AG09309 (cell line): ENCODE data around the gene GALNT16.

Experiments
- DNase-seq: peaks from one replicate; pipeline ENCODE4 v3.0.0-alpha.2; 2010; ENCODE audit warnings: low read depth
- H3K4me3 ChIP-seq: 2 replicates; pipeline ENCODE4 v1.5.1; 2011; ENCODE audit warnings: mild to moderate bottlenecking, low read depth, low read length, moderate library complexity; ENCODE audit not compliant: control insufficient read depth
- TF ChIP-seq, protein P1 (sequence below): IDR thresholded peaks from 2 replicates; pipeline ENCODE4 v1.5.1; 2011; ENCODE audit warnings: mild to moderate bottlenecking, low read depth, low read length, inconsistent platforms; ENCODE audit not compliant: insufficient read depth, control insufficient read depth; ENCODE audit errors: missing control alignments

Gene GALNT16

DNA sequence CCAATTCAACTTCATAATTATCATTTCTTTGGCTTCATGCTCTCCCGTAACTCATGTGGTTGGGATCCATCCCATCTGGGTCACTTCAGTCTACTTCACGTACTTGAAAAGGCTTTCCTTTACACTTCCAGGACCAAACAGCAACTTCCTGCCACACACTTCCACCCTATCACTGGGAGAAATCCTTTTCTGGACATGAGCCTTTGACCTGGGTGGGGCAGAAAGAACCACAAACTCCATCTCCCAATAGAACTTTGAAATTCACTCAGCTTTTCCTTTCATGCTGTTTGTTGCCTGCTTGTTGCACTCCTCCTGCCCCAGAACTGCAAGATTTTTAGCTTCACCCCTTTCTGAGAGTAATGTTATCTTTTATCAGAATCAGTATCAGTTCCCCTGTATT is 18.4 kb upstream of the GALNT16 start:
- DNase-seq = no peak
- H3K4me3 ChIP-seq = no peak overlapping the region
- TF ChIP-seq, protein P1, sequence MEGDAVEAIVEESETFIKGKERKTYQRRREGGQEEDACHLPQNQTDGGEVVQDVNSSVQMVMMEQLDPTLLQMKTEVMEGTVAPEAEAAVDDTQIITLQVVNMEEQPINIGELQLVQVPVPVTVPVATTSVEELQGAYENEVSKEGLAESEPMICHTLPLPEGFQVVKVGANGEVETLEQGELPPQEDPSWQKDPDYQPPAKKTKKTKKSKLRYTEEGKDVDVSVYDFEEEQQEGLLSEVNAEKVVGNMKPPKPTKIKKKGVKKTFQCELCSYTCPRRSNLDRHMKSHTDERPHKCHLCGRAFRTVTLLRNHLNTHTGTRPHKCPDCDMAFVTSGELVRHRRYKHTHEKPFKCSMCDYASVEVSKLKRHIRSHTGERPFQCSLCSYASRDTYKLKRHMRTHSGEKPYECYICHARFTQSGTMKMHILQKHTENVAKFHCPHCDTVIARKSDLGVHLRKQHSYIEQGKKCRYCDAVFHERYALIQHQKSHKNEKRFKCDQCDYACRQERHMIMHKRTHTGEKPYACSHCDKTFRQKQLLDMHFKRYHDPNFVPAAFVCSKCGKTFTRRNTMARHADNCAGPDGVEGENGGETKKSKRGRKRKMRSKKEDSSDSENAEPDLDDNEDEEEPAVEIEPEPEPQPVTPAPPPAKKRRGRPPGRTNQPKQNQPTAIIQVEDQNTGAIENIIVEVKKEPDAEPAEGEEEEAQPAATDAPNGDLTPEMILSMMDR = no peak

DNA sequence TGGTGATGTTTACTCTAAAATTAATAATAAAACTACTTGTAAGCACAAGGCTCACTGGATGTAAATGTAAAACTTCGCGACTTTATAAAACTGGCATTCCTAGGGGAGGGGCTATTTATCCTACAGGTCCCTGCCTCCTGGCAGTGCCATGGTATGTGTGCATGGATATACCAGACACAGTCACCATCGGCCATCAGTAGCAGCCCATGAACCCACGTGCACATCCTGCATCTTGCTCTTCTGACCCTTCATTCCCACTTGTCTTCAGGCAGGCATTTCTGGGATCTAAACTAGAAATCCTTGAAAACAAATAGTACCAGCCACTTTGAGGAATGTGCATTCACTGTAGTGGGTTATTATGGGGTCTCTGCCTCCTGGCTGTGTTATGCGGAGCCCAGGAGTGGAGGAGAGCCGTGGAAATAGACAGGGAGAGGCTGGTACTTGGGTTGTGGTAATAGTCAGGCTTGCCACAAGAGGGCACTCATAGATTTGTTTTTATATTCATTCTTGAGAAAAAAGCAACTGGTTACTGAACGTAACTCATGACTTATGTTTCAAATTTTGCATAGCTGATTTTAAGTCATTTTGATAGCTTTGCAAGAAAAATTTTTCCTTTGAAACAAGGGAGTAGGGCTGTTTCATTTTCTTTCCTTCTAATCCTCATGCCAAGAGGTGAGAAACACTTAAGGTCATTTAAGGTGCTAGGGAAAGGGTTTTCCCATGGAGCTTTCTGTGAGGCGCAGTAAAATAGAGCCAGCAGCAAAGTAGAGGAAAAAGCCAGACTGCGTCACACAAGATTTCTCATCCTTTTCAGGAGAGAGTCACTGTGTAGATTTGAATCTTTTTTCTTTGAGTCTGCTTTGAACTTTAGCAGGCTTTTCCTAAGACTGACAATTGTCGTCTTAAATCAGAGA is 17.4 kb upstream of the GALNT16 start:
- TF ChIP-seq, protein P1 = peak; percentile 48
- no peak overlapping the region for H3K4me3 ChIP-seq
- peak; percentile 55 for DNase-seq

DNA sequence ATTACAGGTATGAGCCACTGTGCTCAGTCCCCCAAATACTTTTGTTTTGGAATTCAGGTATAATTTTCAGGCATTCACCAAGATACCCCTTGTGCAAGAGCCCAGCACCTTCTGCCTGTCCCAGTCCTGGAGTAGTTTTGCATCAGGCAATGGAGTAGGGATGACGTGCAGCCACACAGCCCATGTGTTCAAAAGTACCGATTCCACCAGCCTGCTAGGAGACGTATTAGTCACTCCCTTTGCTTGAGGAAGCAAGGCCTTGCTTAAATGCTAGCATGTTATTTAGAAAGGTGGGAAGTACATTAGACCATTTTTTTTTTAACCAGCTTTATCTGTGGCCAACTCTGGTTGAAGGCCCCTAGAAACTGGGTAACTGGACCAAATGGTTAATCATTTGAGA is 15.0 kb upstream of the GALNT16 start:
- TF ChIP-seq, protein P1 = no peak
- no peak overlapping the region for H3K4me3 ChIP-seq
- peak; percentile 10 for DNase-seq

DNA sequence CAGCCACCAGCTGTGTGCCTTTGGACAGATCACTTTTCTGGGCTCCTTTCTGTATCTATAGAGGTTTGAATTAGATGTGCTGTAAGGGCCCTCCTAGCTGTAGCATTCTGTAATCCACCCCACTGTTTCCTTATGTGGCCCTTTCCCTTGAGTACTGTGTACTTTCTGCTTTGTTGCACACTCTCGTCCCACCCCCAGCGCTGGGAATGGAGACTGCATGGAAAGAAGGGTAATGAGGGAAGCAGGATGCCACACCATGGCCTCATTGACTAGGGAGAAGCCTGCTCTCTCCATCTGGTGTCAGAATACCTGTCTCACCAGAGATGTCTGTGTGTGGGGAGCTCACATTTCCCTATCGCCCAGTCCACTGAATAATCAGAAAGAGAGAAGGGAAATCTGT is 13.6 kb upstream of the GALNT16 start:
- TF ChIP-seq, protein P1 = no peak
- DNase-seq = no peak
- no peak overlapping the region for H3K4me3 ChIP-seq

DNA sequence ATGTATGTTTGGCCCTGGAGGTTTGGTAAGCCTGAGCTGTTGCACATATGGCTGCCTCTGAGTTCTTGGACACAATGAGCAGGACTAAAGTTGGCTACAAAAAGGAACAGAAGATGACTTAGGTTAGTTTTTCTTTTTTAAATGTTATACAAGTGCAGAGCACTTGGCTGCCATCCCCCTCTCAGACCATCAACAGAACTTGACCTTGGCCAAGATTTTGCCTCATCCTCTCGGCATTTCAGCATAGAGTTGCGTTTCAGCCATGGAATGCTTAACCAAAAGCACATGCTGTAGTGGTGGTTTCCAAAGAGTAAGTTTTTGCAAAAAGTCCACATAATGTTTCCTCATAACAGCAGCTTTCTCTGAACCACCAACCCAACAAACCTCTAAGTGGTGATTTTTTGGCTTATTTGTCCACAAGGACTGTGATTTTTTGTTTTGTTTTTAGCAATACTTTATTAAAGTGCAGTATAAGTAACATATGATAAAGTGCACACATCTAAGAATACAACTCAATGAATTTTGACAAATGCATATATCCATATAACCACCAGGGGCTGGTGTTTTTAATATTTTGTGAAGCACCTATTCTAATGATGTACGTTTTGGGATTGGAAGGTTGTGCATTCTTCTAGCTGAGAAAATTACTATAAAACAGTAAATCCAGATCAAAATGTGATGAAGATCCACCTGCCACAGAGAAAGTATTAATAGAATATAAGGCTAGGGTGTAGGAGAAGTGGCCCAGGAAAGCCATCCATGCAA is 12.1 kb upstream of the GALNT16 start:
- TF ChIP-seq, protein P1 = no peak
- DNase-seq = peak; percentile 91
- H3K4me3 ChIP-seq = no peak overlapping the region

DNA sequence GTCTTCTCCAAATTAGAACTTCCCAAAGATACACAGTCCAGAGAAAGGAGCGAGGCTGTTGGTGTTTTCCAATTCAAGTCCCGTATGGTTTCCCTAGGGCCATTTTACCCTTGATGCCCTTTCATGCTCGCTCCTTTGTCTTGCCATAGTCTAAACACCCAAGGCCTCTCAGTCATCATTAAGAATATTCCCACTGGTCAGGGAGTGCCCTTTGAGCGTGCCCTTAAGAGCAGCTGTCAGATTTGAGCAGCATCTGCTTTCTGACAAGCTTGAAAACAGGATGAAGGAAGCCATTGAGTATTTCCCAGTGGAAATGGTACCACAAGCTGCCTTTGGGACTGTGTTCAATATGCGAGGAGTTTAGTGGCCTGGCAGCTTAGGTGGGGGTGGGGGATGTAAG is 10.4 kb upstream of the GALNT16 start:
- no peak overlapping the region for H3K4me3 ChIP-seq
- TF ChIP-seq, protein P1 = no peak
- no peak for DNase-seq
